GM19351 (cell line): ENCODE measurements around the gene NPR2.

Source experiments
- ATAC-seq: cut with Tn5 transposase; IDR thresholded peaks from one replicate; pipeline ENCODE4 v1.9.1; 2021; ENCODE audit warnings: mild to moderate bottlenecking, moderate library complexity; ENCODE audit not compliant: unreplicated experiment

NPR2 gene

GRCh38 chr9:35852876-35853865, 61.8 kb downstream of the NPR2 start:
- ATAC-seq = no peak

DNA sequence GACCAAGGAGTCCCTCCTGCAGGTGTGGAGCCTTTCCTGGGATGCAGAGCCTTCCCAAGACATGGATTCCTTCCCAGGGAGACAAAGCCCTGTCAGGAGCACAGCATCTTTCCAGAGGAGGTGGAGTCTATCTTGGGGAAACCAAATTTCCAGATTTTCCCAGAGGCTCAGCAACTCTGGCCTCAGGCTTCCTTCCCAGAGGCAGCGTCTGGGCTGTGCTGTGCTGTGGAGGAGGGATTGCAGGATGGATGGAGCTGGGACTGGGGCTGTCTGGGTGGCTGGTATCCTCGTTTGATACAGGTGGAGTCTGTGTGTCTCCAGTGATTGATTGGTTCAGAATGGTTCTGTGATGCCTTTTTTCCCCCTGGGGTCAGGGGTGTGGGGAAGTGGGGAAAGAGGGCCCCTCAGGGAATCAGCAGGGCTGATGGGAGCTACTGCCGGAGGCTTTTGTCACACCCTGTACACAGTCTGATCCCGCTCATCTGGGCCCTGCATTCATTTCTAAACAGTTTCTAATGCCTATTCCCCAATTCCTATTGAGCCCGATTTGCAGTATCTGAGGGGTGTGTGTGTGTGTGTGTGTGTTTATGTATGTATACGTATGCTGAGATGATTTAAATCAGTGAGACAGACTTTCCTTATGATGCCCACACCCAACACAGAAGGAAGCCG, 62.8 kb downstream of the NPR2 start:
- no peak for ATAC-seq

DNA sequence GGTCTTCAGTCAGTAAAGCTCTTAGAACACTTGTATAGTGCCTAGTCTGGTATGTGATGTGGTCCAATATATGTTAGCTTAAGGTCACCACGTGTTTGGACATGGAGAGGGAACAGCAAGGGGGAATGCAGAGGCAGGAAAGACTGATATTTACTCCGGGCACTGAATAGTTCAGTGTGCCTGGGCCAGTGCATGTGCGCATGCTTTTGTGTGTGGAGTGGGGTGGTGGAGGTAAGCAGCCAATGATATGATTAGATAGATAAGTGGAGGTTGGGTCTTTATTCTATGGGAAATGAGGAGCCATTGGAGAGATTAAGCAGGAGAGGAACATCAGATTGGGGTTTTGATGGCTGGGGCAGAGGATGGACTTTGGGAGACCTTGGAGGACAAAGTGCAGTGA, 64.8 kb downstream of the NPR2 start:
- no peak for ATAC-seq

DNA sequence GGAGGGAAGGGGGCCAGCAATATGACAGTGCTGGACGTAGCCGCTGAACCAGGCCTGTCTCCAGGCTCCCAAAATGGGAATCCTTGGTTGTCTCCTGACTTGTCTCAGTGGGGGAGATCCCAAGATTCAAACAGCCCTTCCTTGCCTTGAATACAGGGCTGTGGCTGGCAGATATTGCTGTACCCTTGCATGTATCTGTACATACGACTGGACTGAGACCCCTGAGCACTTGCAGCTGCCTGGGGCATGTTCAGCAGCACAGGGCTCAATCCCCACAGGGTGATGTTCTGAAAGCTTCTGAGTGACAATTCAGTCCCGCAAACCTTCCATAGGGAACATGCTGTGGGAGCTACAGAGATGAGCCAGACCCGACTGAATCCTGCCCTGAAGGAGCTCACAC, 65.5 kb downstream of the NPR2 start:
- no peak for ATAC-seq

GRCh38 chr9:35858458-35858857, 67.1 kb downstream of the NPR2 start:
- ATAC-seq = no peak
